Stimulated activated CD4-positive, alpha-beta T cell treated with anti-CD3 and anti-CD28 coated beads, Interleukin-1b, Interleukin-23, amount 100 ng/mL, for 1 hour (primary cell): ENCODE measurements around the gene PARM1.

Experiments used
- DNase-seq, 2 donors: peaks; one replicate each; pipeline ENCODE4 v3.0.0-alpha.2; 2020; ENCODE audit warnings: low read depth in 2 of 2

PARM1 gene

DNA sequence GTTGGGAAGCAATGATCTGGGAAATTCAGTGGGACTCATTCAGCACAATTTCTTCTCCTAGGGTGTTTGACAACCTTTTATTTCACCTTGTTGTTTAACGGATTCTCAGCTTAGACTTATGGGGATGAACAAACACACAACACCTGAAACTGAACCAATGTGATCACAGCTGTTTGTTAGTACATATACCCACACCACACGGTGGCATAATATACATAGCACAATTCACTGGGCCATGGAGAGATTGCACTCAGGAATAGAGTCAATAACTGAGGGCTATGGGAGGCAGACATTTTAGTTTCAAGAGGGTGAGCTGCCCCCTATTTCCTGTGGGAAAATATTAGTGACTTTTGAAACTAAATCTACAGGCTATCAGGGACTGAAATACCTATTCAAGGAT lies 148.0 kb downstream of the PARM1 start:
- DNase-seq, result no peak

DNA sequence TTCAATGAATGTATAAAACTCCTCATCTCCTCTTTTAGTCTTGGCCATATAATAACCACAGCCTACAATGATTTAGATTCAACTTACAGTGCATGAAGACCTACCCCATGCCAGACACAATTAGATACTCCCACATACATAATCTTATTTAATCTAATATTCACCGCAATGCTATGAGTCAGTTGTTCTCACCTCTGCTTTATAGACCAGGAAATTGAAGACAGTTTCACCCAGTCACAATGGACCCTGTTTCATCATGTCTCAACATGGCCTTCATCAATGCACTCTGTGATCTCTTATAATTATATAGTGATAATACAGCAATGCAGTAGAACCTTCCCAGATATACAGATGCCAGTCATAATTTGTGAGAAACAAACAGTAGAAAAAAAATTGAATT lies 148.6 kb downstream of the PARM1 start:
- DNase-seq, result no peak

DNA sequence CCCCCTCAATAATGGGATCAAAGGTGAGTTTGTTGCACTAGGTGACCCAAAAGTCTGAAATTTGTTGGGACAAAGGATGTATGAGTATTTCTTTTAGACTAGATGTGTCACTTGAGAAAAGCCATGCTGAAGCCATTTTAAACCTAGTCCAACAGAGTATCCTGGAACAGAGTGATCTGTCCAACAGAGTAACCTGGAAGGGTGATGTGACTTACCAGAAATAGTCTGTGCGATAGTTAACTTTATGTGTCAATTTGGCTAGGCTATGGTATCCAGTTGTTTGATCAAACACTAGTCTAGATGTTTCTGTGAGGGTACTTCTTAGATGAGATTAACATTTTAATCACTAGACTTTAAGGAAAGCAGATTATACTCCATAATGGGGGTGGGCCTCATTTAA lies 154.5 kb downstream of the PARM1 start:
- DNase-seq, result no peak

DNA sequence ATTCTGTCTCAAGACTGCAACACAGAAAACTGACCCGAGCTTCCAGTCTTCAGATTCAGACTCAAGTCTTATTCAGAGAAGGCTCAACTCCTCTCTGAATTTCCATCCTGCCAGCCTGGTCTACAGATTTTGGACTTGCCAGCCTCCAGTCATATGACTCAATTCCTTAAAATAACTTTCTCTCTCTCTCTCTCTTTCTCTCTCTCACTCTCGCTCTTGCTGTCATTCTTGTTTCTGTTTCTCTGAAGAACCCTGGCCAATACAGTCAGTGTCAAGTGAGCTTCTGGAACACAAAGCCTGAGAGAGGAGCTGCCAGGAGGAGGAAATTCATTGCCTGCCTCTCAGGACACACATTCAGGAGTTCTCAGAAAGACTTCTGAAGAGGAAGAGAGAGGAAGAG lies 154.9 kb downstream of the PARM1 start:
- DNase-seq, result no peak

DNA sequence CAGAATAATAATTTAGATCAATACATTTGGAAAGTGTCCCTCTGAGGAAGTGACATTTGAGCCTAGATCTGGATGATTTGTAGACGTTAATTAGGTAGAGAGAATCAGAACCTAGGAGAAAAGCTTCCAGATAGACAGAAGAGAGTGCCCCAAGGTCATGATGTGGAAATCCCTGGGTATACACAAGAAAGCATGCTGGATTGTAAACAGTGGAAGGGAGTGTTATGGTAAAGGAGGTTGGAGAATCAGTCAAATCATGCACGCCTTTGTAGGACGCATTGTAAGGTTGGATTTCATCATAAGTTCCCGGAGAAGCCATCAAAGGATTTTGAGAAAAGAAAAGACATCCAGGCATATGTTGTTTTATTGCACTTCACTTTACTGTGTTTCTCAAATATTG lies 156.3 kb downstream of the PARM1 start:
- DNase-seq, result no peak

DNA sequence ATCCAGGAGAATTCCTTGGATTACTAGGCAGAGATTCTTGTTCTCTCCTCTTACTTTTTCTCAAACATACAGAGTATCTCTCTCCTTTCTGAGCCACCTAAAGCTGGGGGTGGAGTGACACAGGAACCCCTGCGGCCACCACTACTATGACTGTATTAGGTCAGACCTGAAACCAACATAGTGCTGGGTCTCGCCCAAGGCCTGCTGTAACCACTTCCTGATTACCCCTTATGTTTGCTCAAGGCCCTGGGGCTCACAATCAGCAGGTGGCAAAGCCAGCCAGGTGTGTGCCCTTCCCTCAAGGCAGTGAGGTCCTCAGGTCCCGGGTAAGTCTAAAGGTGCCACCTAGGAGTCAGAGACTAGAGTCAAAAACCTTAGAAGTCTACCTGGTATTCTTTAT lies 166.4 kb downstream of the PARM1 start:
- no peak for DNase-seq
